Thyroid gland (tissue), 4 donors: ENCODE data around the gene LRRC8E.

Experiments
- POLR2A ChIP-seq, 2 donors: fragments of 450-650 bp; IDR thresholded peaks; one replicate each; pipeline ENCODE4 v1.6.1; 2017; ENCODE audit warnings: antibody characterized with exemption in 2 of 2, mild to moderate bottlenecking in 2 of 2, moderate library complexity in 1 of 2
- TF ChIP-seq, protein P1 (sequence below), 6 experiments: fragments of 200-600 bp in 3 of 6; fragments of 450-650 bp in 3 of 6; sonication (generic) in 3 of 6; IDR thresholded peaks; one replicate each; pipeline ENCODE4 v1.5.1; 2016 to 2019; ENCODE audit warnings: antibody characterized with exemption in 6 of 6, mild to moderate bottlenecking in 2 of 6, inconsistent platforms in 1 of 6, moderate library complexity in 1 of 6

DNA sequence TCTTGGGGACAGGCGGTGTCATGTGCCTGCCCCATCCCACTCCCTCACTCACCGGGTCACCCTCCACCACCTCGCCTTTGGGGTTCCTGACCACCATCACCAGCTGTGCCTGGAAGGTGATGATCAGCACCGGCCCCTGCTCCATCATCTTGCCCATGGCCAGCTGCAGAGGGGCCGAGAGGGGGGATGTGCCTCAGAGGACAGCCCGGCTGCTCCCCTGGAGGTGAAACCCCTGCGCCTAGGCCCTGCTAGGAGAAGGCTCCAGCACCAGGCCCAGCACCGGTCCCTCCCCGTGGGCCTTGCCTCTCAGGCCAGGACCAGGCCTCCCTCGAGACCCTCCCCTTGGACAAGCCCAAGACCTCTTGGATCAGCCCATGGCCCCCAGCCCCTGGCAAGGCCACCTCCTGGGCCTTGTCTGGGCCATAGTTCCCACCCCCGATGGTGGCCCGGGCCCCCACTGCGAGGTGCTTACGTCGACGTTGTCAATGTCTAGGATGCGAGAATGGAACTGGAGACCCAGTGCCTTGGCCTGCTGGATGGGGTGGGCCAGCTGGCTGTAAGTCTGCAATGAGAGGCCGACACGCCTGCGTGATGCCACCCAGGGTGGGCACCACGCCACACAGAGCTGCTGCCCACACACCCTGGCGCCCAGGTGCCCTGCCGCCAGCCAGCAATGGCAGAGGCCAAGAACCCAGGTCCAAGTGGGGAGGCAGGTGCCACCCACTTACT, 39.5 kb downstream of the LRRC8E start:
- TF ChIP-seq, protein P1, sequence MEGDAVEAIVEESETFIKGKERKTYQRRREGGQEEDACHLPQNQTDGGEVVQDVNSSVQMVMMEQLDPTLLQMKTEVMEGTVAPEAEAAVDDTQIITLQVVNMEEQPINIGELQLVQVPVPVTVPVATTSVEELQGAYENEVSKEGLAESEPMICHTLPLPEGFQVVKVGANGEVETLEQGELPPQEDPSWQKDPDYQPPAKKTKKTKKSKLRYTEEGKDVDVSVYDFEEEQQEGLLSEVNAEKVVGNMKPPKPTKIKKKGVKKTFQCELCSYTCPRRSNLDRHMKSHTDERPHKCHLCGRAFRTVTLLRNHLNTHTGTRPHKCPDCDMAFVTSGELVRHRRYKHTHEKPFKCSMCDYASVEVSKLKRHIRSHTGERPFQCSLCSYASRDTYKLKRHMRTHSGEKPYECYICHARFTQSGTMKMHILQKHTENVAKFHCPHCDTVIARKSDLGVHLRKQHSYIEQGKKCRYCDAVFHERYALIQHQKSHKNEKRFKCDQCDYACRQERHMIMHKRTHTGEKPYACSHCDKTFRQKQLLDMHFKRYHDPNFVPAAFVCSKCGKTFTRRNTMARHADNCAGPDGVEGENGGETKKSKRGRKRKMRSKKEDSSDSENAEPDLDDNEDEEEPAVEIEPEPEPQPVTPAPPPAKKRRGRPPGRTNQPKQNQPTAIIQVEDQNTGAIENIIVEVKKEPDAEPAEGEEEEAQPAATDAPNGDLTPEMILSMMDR (IDR thresholded peaks at IDR 0.05): no peak
- no peak for TF ChIP-seq POLR2A (IDR thresholded peaks at IDR 0.05)
